GM18499 (cell line): ENCODE data around the gene TAS2R31.

Experiments
- ATAC-seq: cut with Tn5 transposase; IDR thresholded peaks from one replicate; pipeline ENCODE4 v1.9.1; 2021; ENCODE audit warnings: moderate number of reproducible peaks; ENCODE audit not compliant: insufficient read depth, unreplicated experiment

The TAS2R31 gene

GRCh38 chr12:11014234-11014633, 17.0 kb downstream of the TAS2R31 start:
- no peak for ATAC-seq

GRCh38 chr12:11007608-11008007, 23.6 kb downstream of the TAS2R31 start:
- no peak for ATAC-seq

- no peak for ATAC-seq
Measured at GRCh38 chr12:10998204-10998603, 33.0 kb downstream of the TAS2R31 start, which contains the start of gene TAS2R20. TAS2R20 (minus strand) TSS chr12:10998304; CDS start chr12:10997875, 429 bp downstream.

GRCh38 chr12:10994307-10994706, 36.9 kb downstream of the TAS2R31 start:
- ATAC-seq = no peak

DNA sequence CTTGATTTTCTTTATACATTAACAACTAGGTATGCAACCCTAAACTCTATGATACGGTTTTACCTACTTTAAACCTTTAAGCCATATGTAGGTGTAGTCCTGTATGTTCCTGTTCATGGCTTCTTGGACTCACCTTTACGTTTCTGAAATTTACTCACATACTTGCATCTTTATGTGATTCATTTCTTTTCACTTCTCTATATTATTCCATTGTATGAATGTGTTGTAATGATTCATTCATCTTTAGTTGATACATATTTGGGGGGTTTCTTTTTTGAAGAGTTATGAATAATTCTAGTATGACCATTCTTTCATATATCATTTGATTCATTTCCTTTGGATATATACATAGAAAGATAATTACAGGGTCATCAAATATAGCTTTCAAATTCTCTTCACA, 42.1 kb downstream of the TAS2R31 start:
- no peak for ATAC-seq

DNA sequence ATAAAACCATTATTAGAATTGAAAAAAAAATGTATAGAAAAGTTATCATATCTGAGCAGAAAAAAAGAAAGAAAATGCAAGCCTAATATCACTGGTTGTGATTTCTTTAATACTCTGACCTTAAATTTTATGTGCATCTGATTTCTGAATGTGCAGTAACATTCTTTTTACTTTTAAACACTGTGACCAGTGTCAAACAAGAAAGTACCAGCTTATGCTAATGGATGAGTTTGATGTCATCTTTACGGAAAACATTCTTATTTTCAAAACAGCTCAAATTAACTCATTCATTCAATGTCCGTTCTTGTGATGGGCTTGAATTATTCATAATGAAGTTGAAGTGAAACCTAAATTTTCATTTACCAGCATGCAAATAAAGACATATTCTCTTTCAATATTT, 44.4 kb downstream of the TAS2R31 start, which contains the start of gene TAS2R50:
Gene TAS2R50 (minus strand): TSS at position 101 of the 400 bp plus-strand sequence. CDS start 52 bp downstream, at position 49.
- ATAC-seq = no peak

DNA sequence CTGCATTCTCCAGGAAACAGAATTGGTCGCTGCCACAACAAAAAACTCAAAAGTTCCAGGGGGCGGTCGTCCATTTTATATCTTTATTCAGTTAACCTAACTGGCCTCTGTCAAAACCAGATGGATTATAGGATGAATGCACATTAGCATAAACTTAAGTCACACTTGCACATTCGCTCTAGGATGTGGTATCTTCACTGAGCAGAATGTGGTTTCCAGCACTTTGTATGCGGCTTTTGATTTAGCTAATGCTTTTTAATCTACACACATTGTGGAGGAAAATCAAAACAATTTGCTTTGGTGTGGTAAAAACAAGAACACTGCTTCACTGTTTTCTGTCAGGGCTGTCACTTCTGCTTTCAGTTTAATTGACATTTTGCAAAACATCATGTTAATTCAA, 49.0 kb downstream of the TAS2R31 start:
- ATAC-seq = no peak
